GM21619 (cell line): ENCODE measurements around the gene KIAA0513.

Experiments
- ATAC-seq: cut with Tn5 transposase; IDR thresholded peaks from one replicate; pipeline ENCODE4 v1.9.1; 2021; ENCODE audit not compliant: unreplicated experiment

Gene KIAA0513

GRCh38 chr16:85085721-85086120, 58.1 kb downstream of the KIAA0513 start:
- no peak for ATAC-seq

GRCh38 chr16:85086347-85087291, 59.0 kb downstream of the KIAA0513 start:
- ATAC-seq, result no peak

GRCh38 chr16:85087899-85088569, 60.4 kb downstream of the KIAA0513 start:
- no peak for ATAC-seq

GRCh38 chr16:85088570-85089199, 61.1 kb downstream of the KIAA0513 start:
- no peak for ATAC-seq

- no peak for ATAC-seq
Measured at GRCh38 chr16:85089525-85089924, 61.9 kb downstream of the KIAA0513 start.

- no peak for ATAC-seq
Measured at GRCh38 chr16:85090181-85090580, 62.6 kb downstream of the KIAA0513 start.

GRCh38 chr16:85090873-85091521, 63.4 kb downstream of the KIAA0513 start:
- ATAC-seq, result no peak

GRCh38 chr16:85091522-85091910, 63.9 kb downstream of the KIAA0513 start:
- ATAC-seq, result no peak

- ATAC-seq, result no peak
Measured at GRCh38 chr16:85092309-85092708, 64.7 kb downstream of the KIAA0513 start.

- no peak for ATAC-seq
Measured at GRCh38 chr16:85092851-85093250, 65.3 kb downstream of the KIAA0513 start.

GRCh38 chr16:85093705-85094104, 66.1 kb downstream of the KIAA0513 start:
- no peak for ATAC-seq

GRCh38 chr16:85094176-85094805, 66.7 kb downstream of the KIAA0513 start:
- no peak for ATAC-seq

- ATAC-seq, result no peak
Measured at GRCh38 chr16:85094812-85095211, 67.2 kb downstream of the KIAA0513 start.

GRCh38 chr16:85096921-85097320, 69.3 kb downstream of the KIAA0513 start:
- no peak for ATAC-seq

- no peak for ATAC-seq
Measured at GRCh38 chr16:85098565-85098964, 71.0 kb downstream of the KIAA0513 start.

GRCh38 chr16:85100265-85100664, 72.7 kb downstream of the KIAA0513 start:
- ATAC-seq, result no peak

- no peak for ATAC-seq
Measured at GRCh38 chr16:85101956-85102630, 74.5 kb downstream of the KIAA0513 start.

- ATAC-seq, result no peak
Measured at GRCh38 chr16:85103114-85104079, 75.8 kb downstream of the KIAA0513 start.

GRCh38 chr16:85104147-85104546, 76.6 kb downstream of the KIAA0513 start:
- no peak for ATAC-seq
